Osteocyte (in vitro differentiated cells): ENCODE results near the gene PIPOX. TPM values are rescaled to one million over a fixed set of nuclear protein-coding genes. Genes with fewer than 3 reads are reported as not detected.

Experiments
- DNase-seq: peaks from one replicate; pipeline ENCODE4 v3.0.0; 2021; ENCODE audit warnings: mixed read lengths; ENCODE audit not compliant: unreplicated experiment; ENCODE audit errors: extremely low spot score
- H3K27ac Mint-ChIP-seq: one replicate; pipeline ENCODE4 v1.8.0; 2021; ENCODE audit warnings: mild to moderate bottlenecking, mixed read lengths; ENCODE audit not compliant: unreplicated experiment
- H3K27me3 Mint-ChIP-seq: one replicate; pipeline ENCODE4 v1.8.0; 2021; ENCODE audit warnings: mixed read lengths; ENCODE audit not compliant: unreplicated experiment
- H3K36me3 Mint-ChIP-seq: one replicate; pipeline ENCODE4 v1.8.0; 2021; ENCODE audit warnings: mixed read lengths; ENCODE audit not compliant: unreplicated experiment
- H3K4me1 Mint-ChIP-seq: one replicate; pipeline ENCODE4 v1.8.0; 2021; ENCODE audit warnings: mixed read lengths; ENCODE audit not compliant: unreplicated experiment
- H3K4me3 Mint-ChIP-seq: one replicate; pipeline ENCODE4 v1.8.0; 2021; ENCODE audit warnings: mild to moderate bottlenecking, moderate library complexity, mixed read lengths; ENCODE audit not compliant: unreplicated experiment
- H3K9me3 Mint-ChIP-seq: one replicate; pipeline ENCODE4 v1.8.0; 2021; ENCODE audit warnings: mixed read lengths; ENCODE audit not compliant: unreplicated experiment
- total RNA-seq: library from RNA; stranded (reverse); gene quantifications from 2 replicates; pipeline ENCODE4 v1.2.1, GENCODE V29; 2021
- TF ChIP-seq, protein P1 (sequence below): fragments of 200-600 bp; sonication (generic); IDR thresholded peaks from 2 replicates; pipeline ENCODE4 v1.5.0; 2021; ENCODE audit warnings: antibody characterized with exemption, mild to moderate bottlenecking, moderate library complexity

Gene PIPOX
- total RNA-seq, 1 donor from 2014 or later, result 1.6 TPM

DNA sequence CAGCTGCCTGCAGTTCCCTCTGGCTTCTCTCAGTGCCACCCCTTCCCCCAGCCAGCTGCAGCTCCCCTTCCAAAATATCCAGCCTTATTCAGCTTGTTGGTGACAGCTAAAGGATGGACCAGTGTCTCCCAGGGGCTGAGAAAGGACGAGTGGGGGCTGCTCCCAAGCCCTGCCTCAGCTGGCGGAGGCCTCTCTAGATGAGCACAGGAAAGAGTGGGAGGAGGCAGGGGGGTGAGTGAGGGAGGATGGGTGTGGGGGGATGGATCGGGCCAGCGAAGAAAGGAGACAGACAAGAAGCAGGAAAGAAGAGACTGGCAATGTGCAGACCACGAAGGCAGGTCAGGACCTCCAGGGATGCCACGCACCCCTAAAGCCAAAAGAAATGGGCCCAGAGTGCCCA lies 17.5 kb downstream of the PIPOX start:
- H3K27me3 Mint-ChIP-seq, result peaks cover 20% of the 10 kb centered on the region
- no peaks in the 10 kb centered on the region for H3K36me3 Mint-ChIP-seq
- H3K4me3 Mint-ChIP-seq, result no peak overlapping the region
- no peaks in the 10 kb centered on the region for H3K4me1 Mint-ChIP-seq
- no peak for DNase-seq
- H3K27ac Mint-ChIP-seq, result no peak overlapping the region
- H3K9me3 Mint-ChIP-seq, result no peaks in the 10 kb centered on the region
- TF ChIP-seq, protein P1, sequence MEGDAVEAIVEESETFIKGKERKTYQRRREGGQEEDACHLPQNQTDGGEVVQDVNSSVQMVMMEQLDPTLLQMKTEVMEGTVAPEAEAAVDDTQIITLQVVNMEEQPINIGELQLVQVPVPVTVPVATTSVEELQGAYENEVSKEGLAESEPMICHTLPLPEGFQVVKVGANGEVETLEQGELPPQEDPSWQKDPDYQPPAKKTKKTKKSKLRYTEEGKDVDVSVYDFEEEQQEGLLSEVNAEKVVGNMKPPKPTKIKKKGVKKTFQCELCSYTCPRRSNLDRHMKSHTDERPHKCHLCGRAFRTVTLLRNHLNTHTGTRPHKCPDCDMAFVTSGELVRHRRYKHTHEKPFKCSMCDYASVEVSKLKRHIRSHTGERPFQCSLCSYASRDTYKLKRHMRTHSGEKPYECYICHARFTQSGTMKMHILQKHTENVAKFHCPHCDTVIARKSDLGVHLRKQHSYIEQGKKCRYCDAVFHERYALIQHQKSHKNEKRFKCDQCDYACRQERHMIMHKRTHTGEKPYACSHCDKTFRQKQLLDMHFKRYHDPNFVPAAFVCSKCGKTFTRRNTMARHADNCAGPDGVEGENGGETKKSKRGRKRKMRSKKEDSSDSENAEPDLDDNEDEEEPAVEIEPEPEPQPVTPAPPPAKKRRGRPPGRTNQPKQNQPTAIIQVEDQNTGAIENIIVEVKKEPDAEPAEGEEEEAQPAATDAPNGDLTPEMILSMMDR, result no peak

DNA sequence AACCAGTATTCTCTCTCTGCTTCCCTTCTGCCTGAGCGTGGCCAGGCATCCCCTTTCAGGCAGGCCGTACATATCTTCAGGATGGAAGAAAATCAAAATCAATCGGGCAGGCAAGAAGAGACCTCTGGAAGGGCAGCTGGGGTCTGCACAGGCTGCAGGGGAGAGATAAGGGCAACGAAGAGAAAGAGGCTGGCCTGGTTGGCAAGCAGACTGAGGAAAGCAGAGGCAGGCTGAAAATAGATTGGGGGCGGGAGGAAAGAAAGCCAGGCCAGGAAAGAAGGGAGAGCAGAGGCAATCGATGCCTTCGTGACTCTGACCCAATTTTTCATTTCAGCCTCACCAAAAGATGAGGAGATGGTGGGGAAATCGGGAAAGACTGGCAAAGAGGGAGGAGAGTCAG lies 18.1 kb downstream of the PIPOX start:
- Mint-ChIP-seq H3K4me1 (no peaks in the 10 kb centered on the region), H3K27ac (no peak overlapping the region), H3K27me3 (peaks cover 17% of the 10 kb centered on the region), H3K9me3 (no peaks in the 10 kb centered on the region), H3K4me3 (no peak overlapping the region), H3K36me3 (no peaks in the 10 kb centered on the region)
- TF ChIP-seq, protein P1, result no peak
- DNase-seq, result no peak

- TF ChIP-seq, protein P1, result no peak
- H3K36me3 Mint-ChIP-seq, result no peaks in the 10 kb centered on the region
- no peak overlapping the region for H3K4me3 Mint-ChIP-seq
- H3K4me1 Mint-ChIP-seq, result no peaks in the 10 kb centered on the region
- H3K27ac Mint-ChIP-seq, result no peak overlapping the region
- H3K9me3 Mint-ChIP-seq, result no peaks in the 10 kb centered on the region
- H3K27me3 Mint-ChIP-seq, result peaks cover 13% of the 10 kb centered on the region
- DNase-seq, result no peak
These were observed 19.3 kb downstream of the PIPOX start for GRCh38 chr17:29062215-29062614.

- H3K4me3 Mint-ChIP-seq, result no peak overlapping the region
- TF ChIP-seq, protein P1, result no peak
- H3K9me3 Mint-ChIP-seq, result no peaks in the 10 kb centered on the region
- no peaks in the 10 kb centered on the region for H3K36me3 Mint-ChIP-seq
- H3K27ac Mint-ChIP-seq, result no peak overlapping the region
- DNase-seq, result no peak
- no peaks in the 10 kb centered on the region for H3K4me1 Mint-ChIP-seq
- peaks cover 15% of the 10 kb centered on the region for H3K27me3 Mint-ChIP-seq
These were observed 21.1 kb downstream of the PIPOX start for GRCh38 chr17:29063992-29064391.

DNA sequence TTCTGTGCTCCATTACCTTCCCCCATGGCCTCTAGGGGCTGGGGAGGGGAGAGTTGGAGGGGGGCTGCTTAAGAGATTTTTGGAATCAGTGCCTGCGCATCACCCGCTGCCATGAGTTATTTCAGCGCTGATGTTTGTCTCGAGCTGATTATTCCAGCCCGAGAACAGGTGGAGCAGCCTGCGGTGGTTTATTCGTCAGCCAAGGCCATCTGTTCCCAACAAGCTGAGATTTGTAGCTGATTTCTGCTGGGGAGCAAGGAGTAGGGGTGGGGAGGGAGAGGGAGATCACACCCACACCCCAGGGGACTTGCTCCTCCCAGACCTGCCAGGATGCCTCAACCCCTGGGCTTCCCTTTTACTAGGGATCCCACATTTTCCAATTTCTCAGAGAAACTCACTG lies 23.1 kb downstream of the PIPOX start:
- Mint-ChIP-seq H3K36me3 (no peaks in the 10 kb centered on the region), H3K27ac (no peak overlapping the region), H3K4me3 (no peak overlapping the region), H3K9me3 (no peaks in the 10 kb centered on the region), H3K4me1 (no peaks in the 10 kb centered on the region), H3K27me3 (peaks cover 15% of the 10 kb centered on the region)
- no peak for DNase-seq
- TF ChIP-seq, protein P1, result no peak
